ENCODE measurements around the gene PEX5L.

DNA sequence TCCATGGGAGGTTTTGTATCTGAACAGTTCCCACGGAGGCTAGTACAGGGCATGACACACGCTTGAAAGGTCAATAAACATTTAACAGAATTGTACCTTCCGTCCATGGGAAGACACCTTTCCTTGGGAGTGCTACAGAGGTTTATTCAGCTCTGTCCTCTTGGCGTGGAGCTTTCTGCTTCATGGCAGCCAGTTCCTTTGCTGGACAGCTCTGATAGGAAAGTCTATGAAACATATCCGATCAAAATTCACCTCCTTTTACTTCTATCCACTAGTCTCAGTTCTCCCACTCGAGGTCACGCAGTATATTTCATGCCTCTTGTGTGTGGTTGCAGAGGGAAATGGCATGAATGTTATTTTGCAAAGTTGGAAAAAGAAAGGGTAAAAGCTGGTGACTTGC lies 91.2 kb downstream of the PEX5L start:
- TF ChIP-seq BHLHE40 (IDR thresholded peaks at IDR 0.05; ENCODE audit: borderline replicate concordance) (no peak), SUZ12 (IDR thresholded peaks at IDR 0.05) (no peak), TARDBP (IDR thresholded peaks at IDR 0.05) (no peak), ZNF384 (IDR thresholded peaks at IDR 0.05) (no peak), CTBP1 (IDR thresholded peaks at IDR 0.05; ENCODE audit: borderline replicate concordance) (no peak), FOXM1 (IDR thresholded peaks at IDR 0.05; ENCODE audit: borderline replicate concordance) (no peak), L3MBTL2 (conservative IDR thresholded peaks at IDR 0.05) (no peak), HDGF (IDR thresholded peaks at IDR 0.05; ENCODE audit: borderline replicate concordance) (no peak), SP1 (IDR thresholded peaks at IDR 0.05) (no peak), LEF1 (IDR thresholded peaks at IDR 0.05; ENCODE audit: borderline replicate concordance) (no peak), FOXK2 (IDR thresholded peaks at IDR 0.05) (no peak), FOXA1 (IDR thresholded peaks at IDR 0.05) (no peak), NFRKB (IDR thresholded peaks at IDR 0.05) (no peak), ARNT (IDR thresholded peaks at IDR 0.05) (no peak)

All from HEK293T (cell line).